Keratinocyte (primary cell): Measurements from ENCODE around the gene ZNF816. TPM values are rescaled to one million over a fixed set of nuclear protein-coding genes. Genes with fewer than 3 reads are reported as not detected.

Experiments
- DNase-seq: peaks from one replicate; pipeline ENCODE4 v3.0.0-alpha.2; 2011; ENCODE audit warnings: low read depth, missing footprints, low spot score
- FAIRE-seq: peaks from 2 replicates; lab custom pipeline; 2011; peaks lifted over from hg19 to GRCh38; lab: Jason Lieb, UNC
- H2AFZ ChIP-seq: 2 replicates; pipeline ENCODE4 v1.6.0; 2012; ENCODE audit warnings: low read length, control low read depth, inconsistent platforms; ENCODE audit not compliant: control insufficient read depth
- H3K27ac ChIP-seq: 2 replicates; pipeline ENCODE4 v1.5.1; 2011; ENCODE audit warnings: low read length; ENCODE audit not compliant: control insufficient read depth, insufficient read depth
- H3K27me3 ChIP-seq: 3 replicates; pipeline ENCODE4 v1.6.0; 2011; ENCODE audit warnings: low read length; ENCODE audit not compliant: control insufficient read depth, insufficient read depth; ENCODE audit errors: extremely low read depth
- H3K36me3 ChIP-seq, 2 experiments: 2 replicates in 1 of 2; 3 replicates in 1 of 2; pipeline ENCODE4 v1.5.1; 2011; ENCODE audit warnings: low read length in 2 of 2, mild to moderate bottlenecking in 1 of 2; ENCODE audit not compliant: control insufficient read depth in 2 of 2, insufficient read depth in 2 of 2; ENCODE audit errors: extremely low read depth in 1 of 2
- H3K4me1 ChIP-seq: 3 replicates; pipeline ENCODE4 v1.5.1; 2011; ENCODE audit warnings: low read length; ENCODE audit not compliant: control insufficient read depth, insufficient read depth; ENCODE audit errors: extremely low read depth
- H3K4me2 ChIP-seq: 3 replicates; pipeline ENCODE4 v1.6.0; 2011; ENCODE audit warnings: low read depth, low read length; ENCODE audit not compliant: control insufficient read depth, insufficient read depth; ENCODE audit errors: extremely low read depth
- H3K4me3 ChIP-seq, 3 experiments: fragments of 200-600 bp in 1 of 3; sonication (generic) in 1 of 3; 2 replicates in 2 of 3; 3 replicates in 1 of 3; pipeline ENCODE4 v1.5.1; 2011 to 2016; ENCODE audit warnings: low read length in 3 of 3, mild to moderate bottlenecking in 3 of 3, control low read depth in 2 of 3, inconsistent platforms in 1 of 3, low read depth in 1 of 3, mixed read lengths in 1 of 3, mixed run types in 1 of 3, moderate library complexity in 1 of 3; ENCODE audit not compliant: control insufficient read depth in 2 of 3, insufficient read depth in 2 of 3; ENCODE audit errors: extremely low read depth in 1 of 3
- H3K79me2 ChIP-seq: 2 replicates; pipeline ENCODE4 v1.6.0; 2012; ENCODE audit warnings: low read length; ENCODE audit not compliant: control insufficient read depth, insufficient read depth
- H3K9ac ChIP-seq: 3 replicates; pipeline ENCODE4 v1.6.0; 2011; ENCODE audit warnings: low read length; ENCODE audit not compliant: control insufficient read depth, insufficient read depth; ENCODE audit errors: extremely low read depth
- H3K9me1 ChIP-seq: 3 replicates; pipeline ENCODE4 v1.6.0; 2011; ENCODE audit warnings: low read length; ENCODE audit not compliant: control insufficient read depth, insufficient read depth; ENCODE audit errors: extremely low read depth
- H3K9me3 ChIP-seq: 2 replicates; pipeline ENCODE4 v1.5.1; 2012; ENCODE audit warnings: low read depth, low read length; ENCODE audit not compliant: control insufficient read depth
- H4K20me1 ChIP-seq: 3 replicates; pipeline ENCODE4 v1.6.0; 2011; ENCODE audit warnings: low read length; ENCODE audit not compliant: control insufficient read depth, insufficient read depth; ENCODE audit errors: extremely low read depth
- EZH2 ChIP-seq: IDR thresholded peaks from one replicate; pipeline ENCODE4 v1.6.1; 2012; ENCODE audit warnings: inconsistent platforms, mild to moderate bottlenecking, low read length, moderate library complexity
- dilution Hi-C: fragments of 300-500 bp; cut with MboI; formaldehyde crosslinking; loops from one replicate; pipeline ENCODE4 v1.7.0; 2020; ENCODE audit warnings: low sequenced_read_pairs; ENCODE audit not compliant: extremely low pct_ligation_motif_present
- polyA plus RNA-seq, 5 experiments: library from polyadenylated mRNA; depleted of rRNA in 3 of 5; stranded (reverse) in 3 of 5; stranded (forward) in 1 of 5; unstranded in 1 of 5; fragments of >200 nt; gene quantifications; 1 replicate in 1 of 5; 2 replicates in 3 of 5; 3 replicates in 1 of 5; pipeline versions ENCODE4 v1.2.1 to v1.2.3, GENCODE V29; 2011 to 2012; ENCODE audit warnings: missing spikeins in 2 of 5, low read depth in 1 of 5, low replicate concordance in 1 of 5
- TF ChIP-seq, protein P1 (sequence below), 3 experiments: IDR thresholded peaks in 1 of 3; conservative IDR thresholded peaks in 1 of 3; optimal IDR thresholded peaks in 1 of 3; 2 replicates in 2 of 3; 3 replicates in 1 of 3; pipeline versions ENCODE3 to v1.5.1; 2011; ENCODE audit warnings: low read length in 3 of 3, mild to moderate bottlenecking in 3 of 3, moderate library complexity in 2 of 3, control low read depth in 1 of 3, inconsistent platforms in 1 of 3; ENCODE audit not compliant: insufficient read depth in 2 of 3; ENCODE audit errors: extremely low read depth in 1 of 3

ZNF816 gene
- polyA plus RNA-seq, 1 donor (not counting 4 experiments of a cell fraction or from before 2014, with no cell fraction given) = 4.3 TPM

DNA sequence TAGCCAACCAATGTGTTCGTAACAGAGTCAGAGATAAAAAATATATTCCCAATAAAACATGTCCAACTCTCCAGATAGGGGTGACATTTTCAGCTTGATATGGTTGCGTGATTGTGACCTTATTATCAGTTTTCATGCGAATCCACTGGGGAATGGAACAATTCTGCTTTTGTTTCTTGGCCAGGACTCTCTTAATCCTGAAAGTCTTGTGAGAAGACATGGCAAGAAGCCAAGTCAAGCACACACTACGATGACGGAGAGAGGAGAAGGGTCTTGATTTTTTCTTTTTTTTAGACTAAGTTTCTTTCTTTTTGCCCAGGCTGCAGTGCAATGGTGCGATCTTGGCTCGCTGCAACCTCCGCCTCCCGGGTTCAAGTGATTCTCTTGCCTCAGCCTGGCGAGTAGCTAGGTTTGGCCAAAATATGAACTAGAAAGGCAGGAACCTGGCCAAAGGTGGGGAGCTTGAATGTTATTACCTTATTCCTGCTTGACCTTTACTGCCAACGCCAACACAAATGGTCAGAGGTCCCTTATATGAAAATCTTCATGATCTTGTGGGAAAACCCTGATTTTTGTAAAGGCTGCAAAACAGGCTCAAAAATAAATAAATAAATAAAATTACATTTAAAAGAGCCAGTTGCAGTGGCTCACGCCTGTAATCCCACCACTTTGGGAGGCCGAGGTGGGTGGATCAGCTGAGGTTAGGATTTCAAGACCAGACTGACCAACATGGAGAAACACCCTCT is 14.5 kb downstream of the ZNF816 start:
- Histone ChIP-seq H3K4me3 (no peak overlapping the region), H3K9ac (no peak overlapping the region), H4K20me1 (no peaks in the 10 kb centered on the region), H3K27ac (no peak overlapping the region), H3K36me3 (peaks cover 9 to 22% of the 10 kb centered on the region in 2 experiments), H2AFZ (no peak overlapping the region), H3K27me3 (no peaks in the 10 kb centered on the region), H3K4me2 (no peak overlapping the region), H3K9me3 (peaks cover 35% of the 10 kb centered on the region), H3K79me2 (no peaks in the 10 kb centered on the region), H3K4me1 (no peaks in the 10 kb centered on the region), H3K9me1 (no peaks in the 10 kb centered on the region)
- dilution Hi-C loops = no loop called here
- no peak for FAIRE-seq
- no peak for DNase-seq
- TF ChIP-seq, protein P1, sequence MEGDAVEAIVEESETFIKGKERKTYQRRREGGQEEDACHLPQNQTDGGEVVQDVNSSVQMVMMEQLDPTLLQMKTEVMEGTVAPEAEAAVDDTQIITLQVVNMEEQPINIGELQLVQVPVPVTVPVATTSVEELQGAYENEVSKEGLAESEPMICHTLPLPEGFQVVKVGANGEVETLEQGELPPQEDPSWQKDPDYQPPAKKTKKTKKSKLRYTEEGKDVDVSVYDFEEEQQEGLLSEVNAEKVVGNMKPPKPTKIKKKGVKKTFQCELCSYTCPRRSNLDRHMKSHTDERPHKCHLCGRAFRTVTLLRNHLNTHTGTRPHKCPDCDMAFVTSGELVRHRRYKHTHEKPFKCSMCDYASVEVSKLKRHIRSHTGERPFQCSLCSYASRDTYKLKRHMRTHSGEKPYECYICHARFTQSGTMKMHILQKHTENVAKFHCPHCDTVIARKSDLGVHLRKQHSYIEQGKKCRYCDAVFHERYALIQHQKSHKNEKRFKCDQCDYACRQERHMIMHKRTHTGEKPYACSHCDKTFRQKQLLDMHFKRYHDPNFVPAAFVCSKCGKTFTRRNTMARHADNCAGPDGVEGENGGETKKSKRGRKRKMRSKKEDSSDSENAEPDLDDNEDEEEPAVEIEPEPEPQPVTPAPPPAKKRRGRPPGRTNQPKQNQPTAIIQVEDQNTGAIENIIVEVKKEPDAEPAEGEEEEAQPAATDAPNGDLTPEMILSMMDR (optimal IDR thresholded peaks at IDR 0.05 in 1 of 3, IDR thresholded peaks at IDR 0.05 in 1 of 3, conservative IDR thresholded peaks at IDR 0.05 in 1 of 3; ENCODE audit: extremely low read depth in 1 of 3, insufficient read depth in 2 of 3, low read length in 3 of 3) = no peak
- no peak for TF ChIP-seq EZH2

- Histone ChIP-seq H3K4me2 (no peak overlapping the region), H2AFZ (no peak overlapping the region), H3K36me3 (peaks cover 1 to 11% of the 10 kb centered on the region in 2 experiments), H3K9ac (no peak overlapping the region), H4K20me1 (no peaks in the 10 kb centered on the region), H3K9me3 (peaks cover 26% of the 10 kb centered on the region), H3K4me1 (no peaks in the 10 kb centered on the region), H3K27me3 (no peaks in the 10 kb centered on the region), H3K79me2 (no peaks in the 10 kb centered on the region), H3K4me3 (no peak overlapping the region), H3K9me1 (no peaks in the 10 kb centered on the region), H3K27ac (no peak overlapping the region)
- DNase-seq = no peak
- FAIRE-seq = no peak
- TF ChIP-seq, protein P1 (optimal IDR thresholded peaks at IDR 0.05 in 1 of 3, IDR thresholded peaks at IDR 0.05 in 1 of 3, conservative IDR thresholded peaks at IDR 0.05 in 1 of 3; ENCODE audit: extremely low read depth in 1 of 3, insufficient read depth in 2 of 3, low read length in 3 of 3) = no peak
- TF ChIP-seq EZH2 = no peak
- dilution Hi-C loops = no loop called here
Measured at GRCh38 chr19:52946322-52947310, 16.1 kb downstream of the ZNF816 start.
